Heart left ventricle (tissue), 13 donors: ENCODE results near the gene LZTS2.

Source experiments
- POLR2A ChIP-seq, 2 donors: fragments of 450-650 bp; IDR thresholded peaks; one replicate each; pipeline ENCODE4 v1.6.1; 2017; ENCODE audit warnings: antibody characterized with exemption in 2 of 2, mild to moderate bottlenecking in 2 of 2, moderate library complexity in 2 of 2
- TF ChIP-seq, protein P1 (sequence below), 12 donors: fragments of 200-600 bp; sonication (generic) in 4 of 12; IDR thresholded peaks; one replicate each; pipeline versions ENCODE4 v1.5.0 to v1.8.0; 2018 to 2022; ENCODE audit warnings: antibody characterized with exemption in 12 of 12, mild to moderate bottlenecking in 5 of 12
- donor health status: ischemic (EF 13 %, LVEDD 7.1; RV severe dilation, severe dysfunction).
- donor health status: DM: no; HTN: yes; CAD: no.
- donor health status: DM: no; HTN: no; CAD: no.
- donor health status: ischemic (EF 25% LVEDD 6.9; RV normal size, moderate dysfunction).
- donor health status: ischemic (EF 25% LVEDD 5.7; RV mildly dilated, moderate dysfunction).
- donor health status: ischemic (EF 35%, LVEDD 5.7; RV mildly dilated, moderate dysfunction).
- donor health status: nonischemic (EF 11% LVEDD 7.7; RV severe dilation, severe dysfunction).
- donor health status: DM: yes; HTN: yes; CAD: no.
- donor health status: PGD.
- donor health status: ischemic (EF 29% LVEDD 5.4; RV normal size, mild dysfunction).
- donor health status: nonischemic (EF 23%, LVEDD 6.1; RV moderate dilation, normal function).

DNA sequence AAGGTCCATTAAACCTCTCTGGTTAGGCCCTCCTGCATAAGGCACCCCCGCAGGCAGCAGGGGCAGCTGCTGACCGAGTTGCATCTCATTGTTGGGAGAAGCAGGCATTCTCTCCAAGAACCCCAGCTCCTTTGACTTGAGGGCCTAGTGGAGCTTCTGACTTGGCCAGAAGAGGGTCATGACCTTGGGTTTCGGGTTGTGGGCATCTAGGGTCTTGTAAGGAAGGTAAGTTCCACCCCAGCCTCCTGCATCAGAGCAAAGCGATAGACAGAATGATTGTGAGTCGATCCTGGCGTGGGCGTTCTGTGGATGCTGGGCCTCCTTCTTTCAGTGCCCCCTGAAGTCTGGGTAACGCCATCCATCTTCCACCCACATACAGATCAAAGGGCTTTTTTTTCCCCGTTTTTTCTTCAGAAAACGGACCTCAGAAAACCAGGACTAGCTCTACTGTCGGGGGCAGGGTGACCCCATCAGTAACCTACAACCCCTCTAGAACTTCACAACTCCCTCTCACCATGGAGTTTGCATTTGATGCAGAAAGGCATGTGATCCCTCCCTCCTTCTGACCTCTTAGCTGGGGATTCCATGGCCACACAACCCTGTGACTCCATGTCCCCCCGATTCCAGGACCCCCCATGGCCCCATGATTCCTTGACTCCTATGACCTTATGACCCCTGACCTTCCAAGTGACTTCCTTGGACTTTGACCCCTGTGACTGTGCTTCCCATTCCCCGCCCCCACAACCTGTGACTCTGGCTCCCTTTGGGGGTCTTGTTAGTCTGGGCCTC, 27.3 kb upstream of the LZTS2 start:
- TF ChIP-seq, protein P1, sequence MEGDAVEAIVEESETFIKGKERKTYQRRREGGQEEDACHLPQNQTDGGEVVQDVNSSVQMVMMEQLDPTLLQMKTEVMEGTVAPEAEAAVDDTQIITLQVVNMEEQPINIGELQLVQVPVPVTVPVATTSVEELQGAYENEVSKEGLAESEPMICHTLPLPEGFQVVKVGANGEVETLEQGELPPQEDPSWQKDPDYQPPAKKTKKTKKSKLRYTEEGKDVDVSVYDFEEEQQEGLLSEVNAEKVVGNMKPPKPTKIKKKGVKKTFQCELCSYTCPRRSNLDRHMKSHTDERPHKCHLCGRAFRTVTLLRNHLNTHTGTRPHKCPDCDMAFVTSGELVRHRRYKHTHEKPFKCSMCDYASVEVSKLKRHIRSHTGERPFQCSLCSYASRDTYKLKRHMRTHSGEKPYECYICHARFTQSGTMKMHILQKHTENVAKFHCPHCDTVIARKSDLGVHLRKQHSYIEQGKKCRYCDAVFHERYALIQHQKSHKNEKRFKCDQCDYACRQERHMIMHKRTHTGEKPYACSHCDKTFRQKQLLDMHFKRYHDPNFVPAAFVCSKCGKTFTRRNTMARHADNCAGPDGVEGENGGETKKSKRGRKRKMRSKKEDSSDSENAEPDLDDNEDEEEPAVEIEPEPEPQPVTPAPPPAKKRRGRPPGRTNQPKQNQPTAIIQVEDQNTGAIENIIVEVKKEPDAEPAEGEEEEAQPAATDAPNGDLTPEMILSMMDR (IDR thresholded peaks at IDR 0.05), result no peak
- TF ChIP-seq POLR2A (IDR thresholded peaks at IDR 0.05), result no peak
